B cell (primary cell): Measurements from ENCODE around the gene WDR82.

Source experiments
- CTCF ChIP-seq: fragments of 200-600 bp; IDR thresholded peaks from one replicate; pipeline ENCODE4 v1.8.0; 2022; ENCODE audit warnings: antibody characterized with exemption, mild to moderate bottlenecking
- EZH2 ChIP-seq: IDR thresholded peaks from 2 replicates; pipeline ENCODE4 v1.6.1; 2012; ENCODE audit warnings: borderline replicate concordance, low read depth, mild to moderate bottlenecking, moderate library complexity, low read length; ENCODE audit not compliant: insufficient read depth, poor library complexity, severe bottlenecking

GRCh38 chr3:52279596-52279995 lies 1.1 kb upstream of the WDR82 start:
- TF ChIP-seq CTCF (no peak), EZH2 (no peak)
